CD14-positive monocyte (primary cell): ENCODE data around the gene KCNJ6. TPM values are rescaled to one million over a fixed set of nuclear protein-coding genes. Genes with fewer than 3 reads are reported as not detected.
A peak's percentile ranks its signal among the peaks of the same experiment; 100 is the strongest.

Experiments
- DNase-seq, 3 donors: peaks; one replicate each; pipeline ENCODE4 v3.0.0-alpha.2; 2011 to 2022
- H2AFZ ChIP-seq: 2 replicates; pipeline ENCODE4 v1.6.0; 2012; ENCODE audit warnings: mild to moderate bottlenecking, low read depth, low read length, inconsistent platforms; ENCODE audit not compliant: insufficient read depth, poor library complexity, severe bottlenecking
- H3K27ac ChIP-seq, 2 donors: 1 replicate in 1 of 2; 2 replicates in 1 of 2; pipeline ENCODE4 v1.5.1; 2012 to 2013; ENCODE audit warnings: low read length in 2 of 2, control low read depth in 1 of 2, inconsistent platforms in 1 of 2, low read depth in 1 of 2, mild to moderate bottlenecking in 1 of 2
- H3K27me3 ChIP-seq, 2 donors: one replicate each; pipeline versions ENCODE4 v1.6.0 to v1.6.1; 2011 to 2013; ENCODE audit warnings: low read length in 2 of 2; ENCODE audit not compliant: control insufficient read depth in 2 of 2, insufficient read depth in 2 of 2
- H3K36me3 ChIP-seq, 2 donors: replicated peaks in 1 of 2; 1 replicate in 1 of 2; 2 replicates in 1 of 2; pipeline versions ENCODE4 v1.5.1 to v1.6.1; 2012 to 2013; ENCODE audit warnings: low read length in 2 of 2, control low read depth in 1 of 2, inconsistent platforms in 1 of 2, mild to moderate bottlenecking in 1 of 2; ENCODE audit not compliant: insufficient read depth in 2 of 2, control insufficient read depth in 1 of 2
- H3K4me1 ChIP-seq, 2 donors: 1 replicate in 1 of 2; 2 replicates in 1 of 2; pipeline versions ENCODE4 v1.5.1 to v1.6.1; 2012 to 2013; ENCODE audit warnings: low read length in 2 of 2, control low read depth in 1 of 2, inconsistent platforms in 1 of 2, mild to moderate bottlenecking in 1 of 2, moderate library complexity in 1 of 2; ENCODE audit not compliant: insufficient read depth in 2 of 2, control insufficient read depth in 1 of 2
- H3K4me2 ChIP-seq: replicated peaks from 2 replicates; pipeline ENCODE3; 2012; ENCODE audit warnings: low read length, moderate library complexity, mild to moderate bottlenecking; ENCODE audit not compliant: poor library complexity, severe bottlenecking; ENCODE audit errors: extremely low read depth
- H3K4me3 ChIP-seq, 3 experiments: fragments of 200-600 bp in 1 of 3; sonication (generic) in 1 of 3; replicated peaks in 1 of 3; 1 replicate in 2 of 3; 2 replicates in 1 of 3; pipeline ENCODE4 v1.5.1; 2011 to 2013; ENCODE audit warnings: low read length in 3 of 3, mild to moderate bottlenecking in 3 of 3, control low read depth in 2 of 3, low read depth in 2 of 3, inconsistent platforms in 1 of 3, moderate library complexity in 1 of 3
- H3K79me2 ChIP-seq: 2 replicates; pipeline ENCODE4 v1.6.0; 2012; ENCODE audit warnings: mild to moderate bottlenecking, control low read depth, inconsistent platforms, low read length, moderate library complexity; ENCODE audit not compliant: insufficient read depth
- H3K9ac ChIP-seq: 2 replicates; pipeline ENCODE4 v1.6.0; 2017; ENCODE audit warnings: low read length, mild to moderate bottlenecking; ENCODE audit not compliant: insufficient read depth, poor library complexity, severe bottlenecking
- H3K9me3 ChIP-seq, 2 donors: replicated peaks in 1 of 2; 1 replicate in 1 of 2; 2 replicates in 1 of 2; pipeline versions ENCODE4 v1.5.1 to v1.6.1; 2012 to 2013; ENCODE audit warnings: low read length in 2 of 2, control low read depth in 1 of 2; ENCODE audit not compliant: control insufficient read depth in 1 of 2, insufficient read depth in 1 of 2
- H4K20me1 ChIP-seq: 2 replicates; pipeline ENCODE4 v1.6.0; 2012; ENCODE audit warnings: mild to moderate bottlenecking, low read length, control low read depth, moderate library complexity; ENCODE audit not compliant: insufficient read depth
- H3K27ac Mint-ChIP-seq, 7 donors: one replicate each; pipeline ENCODE4 v1.8.0; 2020; ENCODE audit warnings: mild to moderate bottlenecking in 7 of 7, mixed read lengths in 7 of 7, moderate library complexity in 6 of 7, inconsistent platforms in 2 of 7
- H3K27me3 Mint-ChIP-seq, 3 donors: one replicate each; pipeline ENCODE4 v1.8.0; 2021 to 2022; ENCODE audit warnings: low read depth in 3 of 3, mild to moderate bottlenecking in 3 of 3, mixed read lengths in 3 of 3, moderate library complexity in 3 of 3, inconsistent platforms in 1 of 3
- H3K36me3 Mint-ChIP-seq, 2 donors: one replicate each; pipeline ENCODE4 v1.8.0; 2020; ENCODE audit warnings: mixed read lengths in 2 of 2, inconsistent platforms in 1 of 2, mild to moderate bottlenecking in 1 of 2
- H3K4me1 Mint-ChIP-seq: one replicate; pipeline ENCODE4 v1.8.0; 2020; ENCODE audit warnings: mild to moderate bottlenecking, mixed read lengths
- H3K4me3 Mint-ChIP-seq, 2 donors: one replicate each; pipeline ENCODE4 v1.8.0; 2020; ENCODE audit warnings: mild to moderate bottlenecking in 2 of 2, mixed read lengths in 2 of 2, moderate library complexity in 1 of 2
- H3K9me3 Mint-ChIP-seq, 7 donors: one replicate each; pipeline ENCODE4 v1.8.0; 2020 to 2022; ENCODE audit warnings: mixed read lengths in 7 of 7, mild to moderate bottlenecking in 6 of 7, moderate library complexity in 6 of 7, inconsistent platforms in 2 of 7
- WGBS: methylation state at CpG from one replicate; pipeline ENCODE4 v1.1.5; 2013; ENCODE audit warnings: missing lambda C conversion rate; ENCODE audit not compliant: insufficient coverage; 5-methylcytosine and 5-hydroxymethylcytosine counted together
- intact Hi-C, 2 donors: fragments of 100-400 bp; cut with micrococcal nuclease; formaldehyde crosslinking; loops; one replicate each; pipeline versions ENCODE4 v1.15.0 to v1.15.1; 2023
- polyA plus RNA-seq, 3 donors: library from polyadenylated mRNA; depleted of rRNA in 1 of 3; unstranded in 2 of 3; stranded (reverse) in 1 of 3; fragments of 300-500 nt in 2 of 3; fragments of >200 nt in 1 of 3; fragmentation: Illumina TruSeq in 2 of 3; gene quantifications; 1 replicate in 2 of 3; 2 replicates in 1 of 3; pipeline ENCODE4 v1.2.3, GENCODE V29; 2012 to 2021
- TF ChIP-seq, protein P1 (sequence below): fragments of 200-600 bp; IDR thresholded peaks from one replicate; pipeline ENCODE4 v1.8.0; 2022; ENCODE audit warnings: antibody characterized with exemption, mild to moderate bottlenecking

The KCNJ6 gene
- polyA plus RNA-seq, 3 donors, result not detected

DNA sequence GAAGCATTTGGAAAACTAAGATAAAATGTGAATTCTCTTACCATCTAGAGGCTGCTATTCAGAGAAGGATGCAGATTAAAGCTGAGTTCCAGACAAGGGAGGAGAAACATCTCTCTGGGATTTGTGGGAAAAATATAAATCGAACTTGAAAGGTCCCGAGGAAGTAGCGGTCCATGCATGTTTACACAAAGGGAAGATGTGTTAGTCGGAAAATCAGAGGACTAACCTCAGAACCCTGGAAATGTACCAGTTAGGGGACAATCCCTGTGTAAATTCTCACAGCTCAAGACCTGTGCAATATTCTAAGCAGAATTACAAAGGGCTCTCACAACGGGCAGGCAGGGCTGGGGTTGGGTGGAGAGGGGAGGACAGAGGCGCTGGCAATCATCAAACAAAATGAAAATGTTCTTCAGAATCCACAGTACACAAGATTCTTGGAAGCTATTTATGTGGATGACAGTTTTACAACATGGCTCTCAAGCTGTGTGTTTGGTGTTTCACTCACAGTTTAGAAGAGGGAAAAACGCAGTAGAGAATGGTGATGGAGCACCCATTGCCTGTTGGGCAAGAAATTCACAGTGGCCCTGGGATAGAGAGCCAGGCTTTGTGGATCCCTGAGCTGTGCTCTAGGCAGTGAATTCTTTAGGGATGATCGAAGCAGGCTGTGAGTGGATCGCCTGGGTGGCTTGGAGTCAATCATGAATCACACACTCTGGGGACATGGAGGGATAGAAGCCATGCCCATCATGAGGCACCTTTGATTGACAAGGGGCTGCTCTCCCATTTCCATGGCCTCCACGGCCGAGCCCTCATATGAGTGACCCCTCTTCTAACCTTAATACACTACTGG lies 47.6 kb downstream of the KCNJ6 start:
- Histone ChIP-seq H3K4me1 (peaks cover 32 to 33% of the 10 kb centered on the region in 2 donors), H4K20me1 (no peaks in the 10 kb centered on the region), H3K9ac (no peak overlapping the region), H3K36me3 (no peaks in the 10 kb centered on the region), H3K9me3 (no peaks in the 10 kb centered on the region), H2AFZ (no peak overlapping the region), H3K27ac (no peak overlapping the region), H3K4me2 (no peak overlapping the region), H3K27me3 (no peaks in the 10 kb centered on the region), H3K4me3 (no peak overlapping the region), H3K79me2 (no peaks in the 10 kb centered on the region)
- peaks cover 0 to 7% (median 2%) of the 10 kb centered on the region in 7 donors for H3K9me3 Mint-ChIP-seq
- no peak overlapping the region for H3K27ac Mint-ChIP-seq
- H3K36me3 Mint-ChIP-seq, result peaks cover 6 to 7% of the 10 kb centered on the region in 2 donors
- WGBS, result 92% methylated on average over 7 of the region's 11 CpGs
- no peak overlapping the region for H3K4me3 Mint-ChIP-seq
- intact Hi-C loops, result loop anchor here (5.0 to 10.0 kb wide), 4 partner anchors 36 to 406 kb away; no protein-coding TSS in a partner anchor
- peaks cover 31% of the 10 kb centered on the region for H3K4me1 Mint-ChIP-seq
- peaks cover 0 to 3% (median 2%) of the 10 kb centered on the region in 3 donors for H3K27me3 Mint-ChIP-seq
- TF ChIP-seq, protein P1, sequence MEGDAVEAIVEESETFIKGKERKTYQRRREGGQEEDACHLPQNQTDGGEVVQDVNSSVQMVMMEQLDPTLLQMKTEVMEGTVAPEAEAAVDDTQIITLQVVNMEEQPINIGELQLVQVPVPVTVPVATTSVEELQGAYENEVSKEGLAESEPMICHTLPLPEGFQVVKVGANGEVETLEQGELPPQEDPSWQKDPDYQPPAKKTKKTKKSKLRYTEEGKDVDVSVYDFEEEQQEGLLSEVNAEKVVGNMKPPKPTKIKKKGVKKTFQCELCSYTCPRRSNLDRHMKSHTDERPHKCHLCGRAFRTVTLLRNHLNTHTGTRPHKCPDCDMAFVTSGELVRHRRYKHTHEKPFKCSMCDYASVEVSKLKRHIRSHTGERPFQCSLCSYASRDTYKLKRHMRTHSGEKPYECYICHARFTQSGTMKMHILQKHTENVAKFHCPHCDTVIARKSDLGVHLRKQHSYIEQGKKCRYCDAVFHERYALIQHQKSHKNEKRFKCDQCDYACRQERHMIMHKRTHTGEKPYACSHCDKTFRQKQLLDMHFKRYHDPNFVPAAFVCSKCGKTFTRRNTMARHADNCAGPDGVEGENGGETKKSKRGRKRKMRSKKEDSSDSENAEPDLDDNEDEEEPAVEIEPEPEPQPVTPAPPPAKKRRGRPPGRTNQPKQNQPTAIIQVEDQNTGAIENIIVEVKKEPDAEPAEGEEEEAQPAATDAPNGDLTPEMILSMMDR, result no peak
- no peak for DNase-seq

DNA sequence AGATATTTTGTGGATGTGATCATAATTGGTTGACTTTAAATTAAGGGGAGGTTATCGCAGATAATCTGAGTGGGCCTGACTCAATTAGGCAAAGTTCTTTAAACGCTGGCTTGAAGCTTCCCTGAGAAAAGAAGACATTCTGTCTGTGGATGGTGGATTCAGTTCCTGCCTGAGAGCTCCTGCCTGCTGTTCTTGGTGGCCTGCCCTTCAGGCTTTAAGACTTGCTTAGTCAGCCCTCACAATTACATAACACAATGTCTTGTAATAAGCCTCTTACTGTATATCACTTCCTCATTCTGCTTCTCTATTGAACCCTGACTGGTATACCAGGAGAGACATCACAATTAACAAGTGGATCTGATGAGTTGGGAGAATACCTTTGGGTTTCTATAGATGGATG lies 50.2 kb downstream of the KCNJ6 start:
- WGBS, result 22% methylated on average over 2 of the region's 2 CpGs
- Histone ChIP-seq H3K9ac (peak overlapping the region; percentile 52), H3K27me3 (no peaks in the 10 kb centered on the region), H2AFZ (no peak overlapping the region), H3K79me2 (no peaks in the 10 kb centered on the region), H3K4me2 (peak overlapping the region; percentile 16), H3K4me3 (no peak overlapping the region), H4K20me1 (no peaks in the 10 kb centered on the region), H3K9me3 (no peaks in the 10 kb centered on the region), H3K4me1 (peaks cover 49 to 50% of the 10 kb centered on the region in 2 donors), H3K27ac (peak overlapping the region; percentile 79 to 92), H3K36me3 (no peaks in the 10 kb centered on the region)
- TF ChIP-seq, protein P1, result no peak
- Mint-ChIP-seq H3K27me3 (peaks cover 0 to 5% (median 0%) of the 10 kb centered on the region in 3 donors), H3K4me3 (peak overlapping the region in 1 of 2 donors; percentile 43), H3K27ac (peak overlapping the region; percentile 96 to 99 (median 98)), H3K4me1 (peaks cover 42% of the 10 kb centered on the region), H3K9me3 (peaks cover 0 to 7% (median 2%) of the 10 kb centered on the region in 7 donors), H3K36me3 (peaks cover 6 to 7% of the 10 kb centered on the region in 2 donors)
- intact Hi-C loops, result loop anchor here (5.0 to 10.0 kb wide), 4 partner anchors 34 to 409 kb away; no protein-coding TSS in a partner anchor
- peak; percentile 91 to 99 (median 97) for DNase-seq
